GM19467 (cell line): Measurements from ENCODE around the gene TRIM17.

Source experiments
- ATAC-seq: cut with Tn5 transposase; IDR thresholded peaks from one replicate; pipeline ENCODE4 v1.9.1; 2021; ENCODE audit warnings: mild to moderate bottlenecking, moderate library complexity; ENCODE audit not compliant: unreplicated experiment

The TRIM17 gene

GRCh38 chr1:228416217-228416933 lies at the start of gene TRIM17:
Gene TRIM17, minus strand, starts transcription at chr1:228416861. Its CDS starts 1,789 bp downstream, at chr1:228415072.
- no peak for ATAC-seq

GRCh38 chr1:228465571-228466146 lies 49.0 kb upstream of the TRIM17 start:
- no peak for ATAC-seq

- ATAC-seq, result no peak
Observed at GRCh38 chr1:228465141-228465540, 48.5 kb upstream of the TRIM17 start.

GRCh38 chr1:228464487-228464983 lies 47.9 kb upstream of the TRIM17 start:
- ATAC-seq, result peak; percentile 74

GRCh38 chr1:228463559-228464455 lies 47.1 kb upstream of the TRIM17 start:
- peak; percentile 46 for ATAC-seq

- no peak for ATAC-seq
Observed at GRCh38 chr1:228463009-228463558, 46.4 kb upstream of the TRIM17 start.

GRCh38 chr1:228462560-228462959 lies 45.9 kb upstream of the TRIM17 start:
- ATAC-seq, result no peak

GRCh38 chr1:228460821-228461220 lies 44.2 kb upstream of the TRIM17 start:
- ATAC-seq, result no peak

GRCh38 chr1:228459091-228459993 lies 42.7 kb upstream of the TRIM17 start:
- ATAC-seq, result no peak

GRCh38 chr1:228457396-228458176 lies 40.9 kb upstream of the TRIM17 start:
- ATAC-seq, result peak; percentile 84

- no peak for ATAC-seq
Observed at GRCh38 chr1:228457017-228457395, 40.3 kb upstream of the TRIM17 start.

- ATAC-seq, result no peak
Observed at GRCh38 chr1:228456252-228457016, 39.8 kb upstream of the TRIM17 start.

GRCh38 chr1:228455715-228456114 lies 39.1 kb upstream of the TRIM17 start:
- no peak for ATAC-seq

- ATAC-seq, result no peak
Observed at GRCh38 chr1:228454238-228454637, 37.6 kb upstream of the TRIM17 start.

- ATAC-seq, result no peak
Observed at GRCh38 chr1:228453614-228454013, 37.0 kb upstream of the TRIM17 start.

- ATAC-seq, result no peak
Observed at GRCh38 chr1:228453022-228453560, 36.4 kb upstream of the TRIM17 start.

- no peak for ATAC-seq
Observed at GRCh38 chr1:228452194-228453021, 35.7 kb upstream of the TRIM17 start.
